ENCODE results near the gene ZFAND3.

ZFAND3 gene

DNA sequence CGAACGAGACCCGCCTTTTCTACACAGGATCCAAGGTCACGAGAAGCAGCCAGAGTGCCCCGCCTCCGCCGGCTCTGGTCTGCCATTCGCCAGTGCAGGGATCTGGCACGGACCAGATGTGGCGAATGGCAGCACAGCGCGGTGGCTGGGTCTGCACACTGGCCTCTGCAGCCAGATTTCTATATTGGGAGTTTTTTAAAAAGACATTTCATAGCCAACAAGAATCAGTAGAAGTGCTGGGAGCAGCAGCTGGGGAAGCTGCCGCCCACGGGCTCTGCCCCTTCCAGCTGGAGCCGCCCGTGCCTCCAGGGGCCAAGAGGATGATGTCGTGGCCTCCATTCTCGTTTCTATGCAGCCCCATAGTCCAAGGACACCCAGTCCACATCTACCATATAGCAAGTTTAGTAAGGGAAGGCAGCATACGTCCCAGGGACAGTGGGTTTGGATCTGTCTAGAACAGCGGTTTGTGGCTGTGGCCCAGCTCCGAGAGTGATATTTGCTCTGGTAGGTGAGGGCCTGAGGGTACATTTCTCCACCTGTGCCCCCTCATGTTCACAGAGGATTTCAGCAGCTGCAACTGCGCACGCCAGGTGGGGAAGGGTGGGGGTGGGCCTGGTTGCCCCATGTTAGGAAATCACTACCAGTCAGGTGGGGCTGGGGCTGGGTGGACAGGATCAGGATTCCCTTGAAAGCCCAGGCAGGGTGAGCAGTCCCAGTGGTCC, 333.7 kb downstream of the ZFAND3 start:
- TF ChIP-seq CTCF (IDR thresholded peaks at IDR 0.05), result no peak
- TF ChIP-seq ZFX (IDR thresholded peaks at IDR 0.05; ENCODE audit: borderline replicate concordance), result no peak
- H3K27ac ChIP-seq, result no peak overlapping the region

GRCh38 chr6:38153798-38154345, 334.3 kb downstream of the ZFAND3 start:
- TF ChIP-seq CTCF (IDR thresholded peaks at IDR 0.05), result no peak
- no peak for TF ChIP-seq ZFX (IDR thresholded peaks at IDR 0.05; ENCODE audit: borderline replicate concordance)
- H3K27ac ChIP-seq, result no peak overlapping the region

GRCh38 chr6:38154731-38155130, 335.2 kb downstream of the ZFAND3 start:
- TF ChIP-seq ZFX (IDR thresholded peaks at IDR 0.05; ENCODE audit: borderline replicate concordance) (no peak), CTCF (IDR thresholded peaks at IDR 0.05) (no peak)
- H3K27ac ChIP-seq, result no peak overlapping the region

DNA sequence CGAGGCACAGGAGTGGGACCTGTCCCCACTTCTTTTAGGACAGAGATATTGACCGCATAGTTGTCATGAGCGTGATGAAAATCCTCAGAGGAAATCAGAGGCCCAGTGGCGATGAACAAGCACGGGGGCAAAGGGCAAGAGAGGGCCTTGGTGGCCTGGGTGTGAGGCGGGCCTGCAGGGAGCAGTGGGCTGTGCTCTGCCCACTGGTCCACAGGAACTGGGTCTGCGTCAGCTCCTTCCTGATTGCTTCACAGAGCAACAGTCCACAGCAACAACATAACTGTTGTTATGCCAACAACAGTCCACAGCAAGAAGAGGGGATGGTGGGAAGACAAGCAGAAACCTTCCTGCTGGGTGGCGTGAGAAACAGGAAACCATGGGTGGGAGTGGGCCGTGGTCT, 335.6 kb downstream of the ZFAND3 start:
- TF ChIP-seq ZFX (IDR thresholded peaks at IDR 0.05; ENCODE audit: borderline replicate concordance), result no peak
- no peak for TF ChIP-seq CTCF (IDR thresholded peaks at IDR 0.05)
- H3K27ac ChIP-seq, result no peak overlapping the region

- TF ChIP-seq ZFX (IDR thresholded peaks at IDR 0.05; ENCODE audit: borderline replicate concordance) (no peak), CTCF (IDR thresholded peaks at IDR 0.05) (no peak)
- 0 out of 2 replicates have a peak overlapping the region, but pooled peaks have one; percentile 10 for H3K27ac ChIP-seq
These were observed 336.2 kb downstream of the ZFAND3 start for GRCh38 chr6:38155621-38156204.

DNA sequence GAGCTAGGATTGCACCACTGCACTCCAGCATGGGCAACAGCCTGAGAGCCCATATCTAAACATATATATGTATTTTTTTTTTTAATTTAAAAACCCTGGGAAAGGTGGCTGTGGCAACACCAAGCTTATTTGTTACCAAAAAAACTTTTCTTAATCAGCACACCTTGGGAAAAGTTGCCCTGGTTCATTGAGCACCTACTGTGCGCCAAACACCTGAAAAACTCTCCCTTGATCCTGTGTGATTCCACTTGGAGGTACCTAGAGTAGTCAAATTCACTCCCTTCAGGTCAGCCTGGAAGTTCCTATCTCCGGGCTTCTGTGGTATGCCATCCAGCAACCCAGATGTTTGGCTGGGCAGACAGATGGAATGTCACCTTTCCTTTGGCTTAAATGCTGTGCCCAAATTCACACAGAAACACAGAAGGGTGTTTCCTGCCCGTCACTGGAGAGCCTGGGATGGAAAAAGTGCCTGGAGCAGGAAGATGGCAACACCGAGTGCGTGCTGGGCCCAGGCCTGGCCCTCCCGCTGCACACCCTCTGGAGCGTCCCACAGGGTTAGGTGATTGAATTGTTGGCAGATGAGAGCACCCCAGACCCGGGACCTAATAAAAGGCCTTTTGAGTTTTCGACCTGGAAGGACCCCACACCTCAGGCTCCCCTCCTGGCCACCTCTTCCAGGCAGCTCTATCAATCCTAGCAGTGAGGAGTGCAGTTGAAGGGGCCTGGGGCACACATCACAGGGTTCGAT, 337.5 kb downstream of the ZFAND3 start:
- no peak overlapping the region for H3K27ac ChIP-seq

More for the DNA sequence above, 337.5 kb downstream of the ZFAND3 start:
- no peak for TF ChIP-seq CTCF (IDR thresholded peaks at IDR 0.05)
- TF ChIP-seq ZFX (IDR thresholded peaks at IDR 0.05; ENCODE audit: borderline replicate concordance), result no peak
